Activated T-cell treated with anti-CD3 and anti-CD28 coated beads, Interleukin-2, amount 50 U/mL, for 4 hours (primary cell): Measurements from ENCODE around the gene PITPNM1. TPM values are rescaled to one million over a fixed set of nuclear protein-coding genes. Genes with fewer than 3 reads are reported as not detected.

Source experiments
- ATAC-seq, 2 donors: fragments of 200-7000 bp; cut with Tn5 transposase; one replicate each; pipeline ENCODE4 v1.10.0; 2021
- DNase-seq: peaks from one replicate; pipeline ENCODE4 v3.0.0-alpha.2; 2020
- H3K27me3 Mint-ChIP-seq: one replicate; pipeline ENCODE4 v1.8.0; 2021; ENCODE audit warnings: low read depth, mixed read lengths
- H3K36me3 Mint-ChIP-seq: one replicate; pipeline ENCODE4 v1.8.0; 2022; ENCODE audit warnings: mixed read lengths; ENCODE audit not compliant: insufficient read depth
- H3K4me1 Mint-ChIP-seq: one replicate; pipeline ENCODE4 v1.8.0; 2021; ENCODE audit warnings: low read depth, mixed read lengths
- H3K4me3 Mint-ChIP-seq: one replicate; pipeline ENCODE4 v1.8.0; 2021; ENCODE audit warnings: mild to moderate bottlenecking, moderate library complexity, mixed read lengths
- H3K9me3 Mint-ChIP-seq: one replicate; pipeline ENCODE4 v1.8.0; 2021; ENCODE audit warnings: mixed read lengths
- total RNA-seq, 3 donors: library from RNA; stranded (reverse); gene quantifications; one replicate each; pipeline ENCODE4 v1.2.1, GENCODE V29; 2021

The PITPNM1 gene
- total RNA-seq, 3 donors from 2014 or later, result 88.8 to 118 (median 96.4) TPM

DNA sequence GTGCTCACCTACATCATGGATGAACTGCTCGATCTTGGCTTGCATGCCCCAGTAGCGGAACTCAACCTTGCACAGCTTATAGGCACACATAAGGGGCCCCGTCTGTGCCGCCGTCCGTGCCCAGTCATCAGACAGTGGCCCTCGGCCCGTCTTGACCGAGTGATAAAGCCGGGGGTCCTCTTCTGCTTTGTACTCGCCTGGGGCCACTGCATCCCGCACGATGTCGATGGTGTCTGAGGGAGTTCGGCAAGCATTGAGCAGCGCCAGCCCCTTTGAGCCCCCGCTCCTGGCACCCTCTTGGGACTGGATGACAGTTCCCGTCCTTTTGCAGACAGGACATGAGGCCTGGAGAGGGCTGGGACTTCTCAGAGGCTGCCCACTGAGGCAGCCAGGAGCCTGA lies 3.3 kb downstream of the PITPNM1 start:
- no peak for ATAC-seq
- H3K4me1 Mint-ChIP-seq, result peaks cover 32% of the 10 kb centered on the region

DNA sequence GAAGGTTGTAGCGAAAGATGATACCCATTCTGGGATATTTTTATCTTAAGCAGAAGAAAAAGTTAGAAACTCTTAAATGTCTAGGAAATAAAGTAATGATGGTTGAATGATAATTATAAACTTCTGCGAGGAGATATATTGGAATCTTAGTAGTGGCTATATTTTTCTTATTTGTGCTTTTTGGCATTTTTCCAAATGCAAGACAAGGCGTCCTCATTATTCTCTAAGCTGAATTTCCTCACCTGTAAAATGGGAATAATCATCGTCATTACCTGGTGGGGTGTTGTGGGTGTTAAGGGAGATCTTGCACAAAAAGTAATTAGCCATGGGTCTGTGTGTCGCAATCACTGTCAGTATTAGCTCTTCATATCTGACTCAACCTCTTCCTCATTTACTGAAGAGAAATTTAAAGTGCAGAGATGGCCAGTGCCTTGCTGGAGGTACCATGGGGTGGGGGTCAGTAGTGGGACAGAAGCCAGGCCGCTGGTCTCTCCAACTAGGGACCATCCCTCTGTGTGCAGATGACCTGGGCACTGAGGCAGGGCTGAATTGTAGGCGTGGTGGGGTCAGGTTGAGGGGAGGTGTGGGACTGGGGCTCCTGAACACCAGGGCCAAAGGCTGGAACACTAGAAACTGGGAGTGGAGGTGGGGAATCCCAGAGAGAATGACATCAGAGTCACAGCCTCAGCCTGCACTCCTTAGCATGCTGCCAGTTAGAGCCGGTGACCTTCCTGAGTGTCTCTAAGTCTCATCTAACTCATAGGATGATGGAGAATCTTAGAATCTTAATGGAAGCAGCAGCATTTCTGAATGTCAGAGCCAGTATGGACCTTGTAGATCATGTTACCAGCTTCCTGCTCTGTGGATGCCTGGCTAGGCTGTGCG lies 4.1 kb downstream of the PITPNM1 start:
- ATAC-seq (no peak), DNase-seq (no peak)
- Mint-ChIP-seq H3K4me3 (no peak overlapping the region), H3K9me3 (no peaks in the 10 kb centered on the region), H3K27me3 (no peaks in the 10 kb centered on the region), H3K4me1 (peaks cover 26% of the 10 kb centered on the region), H3K36me3 (peaks cover 14% of the 10 kb centered on the region)

More for the DNA sequence above, 3.3 kb downstream of the PITPNM1 start:
- DNase-seq, result no peak
- H3K4me3 Mint-ChIP-seq, result no peak overlapping the region
- H3K36me3 Mint-ChIP-seq, result peaks cover 14% of the 10 kb centered on the region
- H3K9me3 Mint-ChIP-seq, result no peaks in the 10 kb centered on the region
- no peaks in the 10 kb centered on the region for H3K27me3 Mint-ChIP-seq

DNA sequence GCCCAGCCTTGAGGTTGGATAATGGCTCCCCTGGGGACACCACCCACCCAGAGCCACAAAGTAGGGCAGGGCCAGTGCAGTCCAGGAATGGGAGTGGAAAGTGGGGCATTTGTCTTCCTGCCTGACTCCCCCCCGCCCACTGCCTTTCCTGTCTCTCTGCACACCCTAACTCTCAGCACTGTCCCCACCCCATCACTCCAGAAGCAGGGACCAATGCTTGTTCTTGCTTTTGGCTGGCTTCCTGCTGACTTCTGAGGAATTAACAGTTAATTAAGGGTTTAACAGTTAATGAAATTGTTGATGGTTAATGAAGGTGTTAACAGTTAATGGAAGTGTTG lies 4.7 kb downstream of the PITPNM1 start:
- Mint-ChIP-seq H3K27me3 (no peaks in the 10 kb centered on the region), H3K4me1 (peaks cover 20% of the 10 kb centered on the region), H3K4me3 (no peak overlapping the region), H3K9me3 (no peaks in the 10 kb centered on the region), H3K36me3 (peaks cover 14% of the 10 kb centered on the region)
- DNase-seq (no peak), ATAC-seq (no peak)

DNA sequence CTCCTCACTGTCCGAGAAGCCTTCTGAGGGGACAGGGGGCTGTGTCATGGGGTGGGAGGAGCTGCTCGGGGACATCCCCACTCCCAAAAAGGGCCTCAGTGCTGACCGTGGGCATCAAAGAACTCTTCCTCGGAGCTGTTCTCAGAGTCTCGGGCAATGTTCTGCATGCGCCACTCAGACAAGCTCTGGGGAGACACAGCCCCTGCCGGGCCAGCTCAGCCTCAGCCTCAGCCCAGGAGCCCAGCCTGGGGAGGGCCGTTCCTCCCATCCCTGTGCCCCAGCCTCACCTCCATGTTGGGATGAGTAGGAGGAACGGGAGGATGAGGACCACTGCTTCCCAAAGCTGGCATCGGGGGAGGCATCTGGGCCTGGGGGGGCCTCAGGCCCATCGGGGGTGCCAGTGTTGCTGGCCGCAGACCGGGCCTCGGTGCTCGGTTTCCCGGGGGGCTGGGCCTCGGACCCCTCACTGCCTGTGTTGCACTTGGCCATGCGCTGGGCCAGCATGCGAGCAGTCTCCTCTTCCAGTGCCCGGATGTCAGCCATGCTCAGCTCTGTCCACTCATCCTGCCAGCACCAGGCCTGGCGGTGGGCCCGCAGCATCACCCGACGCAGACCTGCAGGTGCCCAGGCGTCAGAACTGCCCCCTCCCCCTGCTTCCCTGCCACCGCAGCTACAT lies 5.2 kb downstream of the PITPNM1 start:
- Mint-ChIP-seq H3K4me1 (peaks cover 19% of the 10 kb centered on the region), H3K4me3 (no peak overlapping the region), H3K27me3 (no peaks in the 10 kb centered on the region), H3K36me3 (peaks cover 14% of the 10 kb centered on the region), H3K9me3 (no peaks in the 10 kb centered on the region)
- ATAC-seq, result no peak
- no peak for DNase-seq

DNA sequence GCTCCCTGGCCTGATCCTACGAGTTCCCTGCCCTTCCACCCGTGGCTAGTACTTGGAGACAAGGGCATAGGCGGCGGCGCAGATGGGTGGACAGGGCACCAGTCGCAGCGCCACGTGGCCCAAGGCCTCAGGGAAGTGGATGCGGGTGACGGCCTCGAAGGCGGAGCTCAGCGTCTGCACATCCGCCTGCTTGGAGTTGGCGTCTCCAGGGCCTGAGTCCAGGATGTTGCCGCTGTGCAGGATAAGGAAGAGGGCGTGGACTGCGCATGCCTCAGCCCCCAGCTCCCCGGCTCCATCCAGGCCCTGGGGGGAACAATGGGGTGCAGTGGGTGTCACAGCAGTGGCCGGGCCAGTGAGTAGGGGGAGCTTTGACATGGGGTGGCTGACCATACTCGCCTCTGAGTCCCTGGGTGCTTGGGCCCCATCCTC lies 6.6 kb downstream of the PITPNM1 start:
- peaks cover 14% of the 10 kb centered on the region for H3K36me3 Mint-ChIP-seq
- no peak for DNase-seq
- H3K9me3 Mint-ChIP-seq, result no peaks in the 10 kb centered on the region
- no peaks in the 10 kb centered on the region for H3K27me3 Mint-ChIP-seq
- no peak overlapping the region for H3K4me3 Mint-ChIP-seq
- H3K4me1 Mint-ChIP-seq, result peaks cover 18% of the 10 kb centered on the region
- no peak for ATAC-seq

DNA sequence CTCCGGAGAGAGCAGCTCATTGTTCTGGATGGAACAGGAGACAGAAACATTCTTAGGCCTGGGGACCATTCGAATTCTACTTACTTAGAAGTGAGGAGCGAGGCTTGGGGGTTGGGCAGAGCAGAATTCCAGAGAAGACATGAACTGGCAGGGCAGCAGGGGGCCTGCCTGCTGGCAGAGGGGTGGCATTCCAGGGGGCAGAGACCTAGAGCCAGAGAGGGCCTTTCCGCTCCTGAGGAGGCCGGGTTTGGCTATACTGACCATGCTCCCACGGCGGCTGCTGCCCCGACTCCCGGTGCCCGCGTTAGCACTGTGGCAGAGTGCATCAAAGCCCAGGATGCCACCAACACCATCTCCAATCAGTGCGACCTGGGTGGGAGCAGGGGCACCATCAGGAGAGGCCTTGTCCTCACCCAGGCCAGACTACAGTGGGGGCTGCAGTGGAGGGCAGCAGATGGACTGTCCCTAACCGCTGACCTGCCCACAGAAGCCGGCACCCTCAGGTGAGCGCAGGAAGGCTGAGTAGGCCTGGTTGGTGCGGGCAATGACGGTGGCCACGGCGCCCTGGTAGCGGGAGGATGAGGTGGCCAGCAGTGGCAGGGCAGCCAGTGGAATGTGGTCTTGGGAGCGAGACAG lies 7.4 kb downstream of the PITPNM1 start:
- DNase-seq (no peak), ATAC-seq (no peak)
- no peaks in the 10 kb centered on the region for H3K27me3 Mint-ChIP-seq
- H3K4me1 Mint-ChIP-seq, result peaks cover 11% of the 10 kb centered on the region
- H3K9me3 Mint-ChIP-seq, result no peaks in the 10 kb centered on the region
- peaks cover 16% of the 10 kb centered on the region for H3K36me3 Mint-ChIP-seq
- no peak overlapping the region for H3K4me3 Mint-ChIP-seq

DNA sequence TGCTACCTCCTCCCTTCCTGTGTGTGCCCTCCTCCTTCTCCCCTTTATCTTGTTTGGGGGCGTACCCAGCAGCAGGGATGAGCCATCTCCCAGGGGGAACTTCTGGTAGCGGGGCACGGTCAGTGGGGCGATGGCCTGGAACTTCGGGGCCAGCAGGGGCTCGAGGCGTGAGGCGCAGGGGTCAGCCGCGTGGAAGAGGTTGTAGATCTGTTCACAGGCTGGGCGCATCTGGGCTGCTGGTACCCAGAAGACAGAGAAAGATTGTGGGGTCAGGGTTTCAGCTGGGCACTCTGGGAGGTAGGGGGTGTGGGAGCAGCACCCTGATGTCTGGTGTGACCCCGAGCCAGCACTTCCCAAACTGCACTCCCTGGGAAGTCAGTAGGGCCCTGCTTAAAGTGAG lies 9.1 kb downstream of the PITPNM1 start:
- no peaks in the 10 kb centered on the region for H3K9me3 Mint-ChIP-seq
- peaks cover 16% of the 10 kb centered on the region for H3K36me3 Mint-ChIP-seq
- ATAC-seq (no peak), DNase-seq (no peak)
- H3K27me3 Mint-ChIP-seq, result no peaks in the 10 kb centered on the region
- H3K4me3 Mint-ChIP-seq, result no peak overlapping the region
- peaks cover 7% of the 10 kb centered on the region for H3K4me1 Mint-ChIP-seq

DNA sequence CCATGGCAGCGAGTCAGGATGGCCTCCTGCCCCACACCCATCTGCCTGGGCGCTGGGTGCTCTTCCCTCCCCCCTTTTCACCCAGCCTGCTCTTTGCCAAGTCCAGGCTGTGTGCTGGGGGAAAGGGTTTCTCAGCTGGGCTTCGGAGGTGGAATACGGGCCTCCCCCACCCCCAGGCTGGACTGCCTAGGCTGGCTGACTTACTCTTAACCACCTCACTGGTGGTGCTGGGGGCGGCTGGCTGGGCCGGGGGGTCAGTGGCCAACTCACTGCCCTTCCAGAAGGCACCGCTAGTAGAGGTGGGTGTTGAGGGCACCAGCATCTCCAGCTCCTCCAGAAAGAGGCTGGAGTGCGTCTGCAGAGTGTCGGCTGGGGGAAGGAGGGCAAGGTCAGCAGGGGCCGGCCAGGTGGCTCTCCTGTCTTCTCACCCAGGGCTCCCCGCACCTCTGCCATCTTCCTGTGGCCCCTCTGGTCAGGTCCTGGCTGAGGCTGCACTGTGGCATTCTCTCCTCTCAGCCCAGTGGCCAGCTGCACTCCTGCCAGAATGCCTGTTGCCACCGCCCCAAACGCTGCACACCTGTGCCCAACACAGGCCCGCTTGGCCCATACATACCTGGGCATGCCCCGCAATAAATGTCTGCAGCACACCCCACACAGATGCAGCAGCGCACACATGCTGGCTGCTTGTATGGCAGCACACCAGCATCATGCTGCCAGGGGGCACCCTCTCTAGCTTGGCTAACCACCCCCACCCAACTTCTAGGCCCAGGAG lies 9.7 kb downstream of the PITPNM1 start:
- no peak for ATAC-seq
- no peaks in the 10 kb centered on the region for H3K4me1 Mint-ChIP-seq
- no peaks in the 10 kb centered on the region for H3K27me3 Mint-ChIP-seq
- H3K36me3 Mint-ChIP-seq, result peaks cover 11% of the 10 kb centered on the region
- H3K4me3 Mint-ChIP-seq, result no peak overlapping the region
- DNase-seq, result no peak
- H3K9me3 Mint-ChIP-seq, result no peaks in the 10 kb centered on the region

DNA sequence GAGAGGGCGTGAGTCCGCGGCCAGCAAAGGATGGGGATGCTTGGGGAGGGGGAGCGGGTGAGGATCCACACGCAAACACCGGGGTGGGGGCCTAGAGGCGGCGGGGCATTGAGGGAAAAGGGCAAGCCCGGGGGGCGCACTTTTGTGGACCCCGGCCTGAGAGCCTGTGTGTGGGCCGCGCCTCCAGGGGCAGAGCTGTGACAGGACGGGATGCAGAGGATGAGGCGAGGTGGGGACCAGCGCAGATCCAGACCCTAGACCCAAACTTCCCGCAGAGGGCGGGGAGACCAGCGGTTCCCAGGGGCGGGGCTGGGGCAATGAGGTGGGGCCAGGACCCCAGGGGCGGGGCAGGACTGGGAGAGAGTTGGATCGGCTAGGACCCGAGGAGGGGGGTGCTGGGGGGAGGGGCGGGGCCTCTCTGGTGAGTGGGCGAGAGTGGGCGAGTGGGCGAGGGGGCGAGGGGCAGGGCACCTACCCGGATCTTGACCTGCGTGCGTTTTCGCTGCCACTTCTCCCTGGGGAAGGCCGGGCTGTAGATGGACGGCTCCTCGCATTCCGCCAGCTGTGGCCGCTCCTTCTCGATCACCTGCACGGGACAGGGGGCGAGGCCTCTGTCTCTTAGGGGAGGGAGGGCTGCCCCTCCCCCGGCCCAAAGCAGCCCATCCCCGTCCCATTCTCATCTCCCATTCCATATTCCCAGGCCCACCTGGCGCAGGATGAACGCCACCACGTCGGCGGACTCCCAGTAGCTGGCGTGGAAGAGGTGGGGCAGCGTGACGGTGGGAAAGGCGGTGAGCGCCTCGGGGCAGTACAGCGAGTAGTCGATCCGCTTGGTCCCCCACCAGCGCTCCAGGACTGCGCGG lies 10.6 kb downstream of the PITPNM1 start:
- H3K36me3 Mint-ChIP-seq, result peaks cover 14% of the 10 kb centered on the region

DNA sequence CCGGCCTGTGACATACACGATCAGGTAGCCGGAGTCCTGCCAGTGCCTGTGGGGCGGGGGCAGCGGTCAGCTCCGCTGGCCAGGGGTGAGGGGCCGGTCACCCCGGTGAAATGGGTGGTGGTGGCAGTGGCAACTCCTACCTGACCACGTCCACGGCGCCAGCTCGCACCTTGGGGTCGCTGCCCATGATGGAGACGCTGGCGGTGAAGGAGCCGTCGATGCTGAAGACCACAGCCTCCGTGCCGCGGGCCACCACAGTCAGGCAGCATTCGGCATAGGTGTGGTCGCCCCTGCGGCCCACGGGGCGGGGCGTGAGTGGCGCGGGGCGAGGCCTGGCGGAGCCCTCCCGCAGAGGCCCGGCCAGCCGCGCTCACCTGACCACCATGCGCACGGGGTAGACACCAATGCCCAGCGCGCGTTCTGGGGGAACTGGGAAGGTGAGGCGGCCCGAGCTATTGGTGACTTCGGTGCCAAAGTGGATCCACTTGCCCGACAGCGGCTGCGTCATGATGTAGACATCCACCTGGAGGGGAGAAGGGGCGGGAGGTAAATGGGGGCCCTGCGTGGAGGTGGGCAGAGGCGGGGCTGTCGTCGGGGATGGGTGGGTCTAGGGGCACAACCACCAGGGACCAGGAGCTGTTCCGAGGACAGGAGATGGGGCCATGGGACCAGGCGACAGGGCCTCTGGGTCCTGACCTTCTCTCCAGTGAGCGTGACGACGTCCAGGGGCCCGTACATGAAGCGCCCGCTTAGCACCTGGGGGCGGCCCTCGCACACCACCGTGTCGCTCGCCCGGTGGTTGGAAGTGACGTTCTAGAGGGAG lies 11.4 kb downstream of the PITPNM1 start:
- no peak overlapping the region for H3K4me3 Mint-ChIP-seq
- ATAC-seq, result no peak
- no peaks in the 10 kb centered on the region for H3K9me3 Mint-ChIP-seq
- peaks cover 14% of the 10 kb centered on the region for H3K36me3 Mint-ChIP-seq
- no peaks in the 10 kb centered on the region for H3K27me3 Mint-ChIP-seq
- DNase-seq, result no peak
- peaks cover 7% of the 10 kb centered on the region for H3K4me1 Mint-ChIP-seq

More for the DNA sequence above, 10.6 kb downstream of the PITPNM1 start:
- ATAC-seq (no peak), DNase-seq (no peak)
- H3K9me3 Mint-ChIP-seq, result no peaks in the 10 kb centered on the region
- H3K4me3 Mint-ChIP-seq, result no peak overlapping the region
- no peaks in the 10 kb centered on the region for H3K27me3 Mint-ChIP-seq
- H3K4me1 Mint-ChIP-seq, result peaks cover 3% of the 10 kb centered on the region

DNA sequence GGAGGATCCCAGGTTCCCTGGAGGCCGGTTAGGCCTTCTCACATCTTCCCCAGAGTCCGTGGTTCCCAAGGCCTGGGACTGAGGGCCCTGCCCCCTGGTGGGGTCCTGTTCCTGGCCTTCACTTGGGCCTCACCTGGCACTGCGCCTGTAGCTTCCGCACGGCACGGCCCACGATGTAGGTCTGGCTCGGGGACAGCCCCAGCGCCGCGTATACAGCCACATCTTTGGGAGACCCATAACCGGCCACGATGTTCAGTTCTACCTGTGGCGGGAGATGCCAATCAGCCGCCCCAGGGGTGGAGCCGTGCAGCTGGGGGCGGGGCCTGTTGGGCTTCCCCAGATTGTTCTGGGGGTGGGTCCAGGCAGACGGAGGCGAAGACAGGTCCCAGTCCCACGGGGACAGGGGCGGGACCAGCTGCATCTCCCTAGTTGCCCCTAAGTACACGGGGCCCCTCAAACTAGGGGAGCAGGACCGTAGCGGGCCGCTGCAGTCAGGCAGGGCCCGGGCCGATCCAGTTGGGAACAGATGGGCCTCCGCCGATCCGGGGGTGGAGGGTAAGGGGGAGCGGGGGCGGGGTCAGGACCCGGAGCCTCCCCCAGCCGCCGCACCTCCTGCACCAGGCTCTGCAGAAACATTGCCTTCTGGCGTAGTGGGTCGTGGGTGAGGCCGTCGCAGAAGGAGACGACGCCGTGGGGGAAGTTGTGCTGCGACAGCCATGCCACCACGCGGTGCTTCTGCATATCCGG lies 12.2 kb downstream of the PITPNM1 start:
- peaks cover 13% of the 10 kb centered on the region for H3K36me3 Mint-ChIP-seq
- DNase-seq (no peak), ATAC-seq (peak in 1 of 2 donors; percentile 20)
- no peaks in the 10 kb centered on the region for H3K9me3 Mint-ChIP-seq
- peaks cover 15% of the 10 kb centered on the region for H3K4me1 Mint-ChIP-seq
- H3K4me3 Mint-ChIP-seq, result no peak overlapping the region
- H3K27me3 Mint-ChIP-seq, result no peaks in the 10 kb centered on the region

DNA sequence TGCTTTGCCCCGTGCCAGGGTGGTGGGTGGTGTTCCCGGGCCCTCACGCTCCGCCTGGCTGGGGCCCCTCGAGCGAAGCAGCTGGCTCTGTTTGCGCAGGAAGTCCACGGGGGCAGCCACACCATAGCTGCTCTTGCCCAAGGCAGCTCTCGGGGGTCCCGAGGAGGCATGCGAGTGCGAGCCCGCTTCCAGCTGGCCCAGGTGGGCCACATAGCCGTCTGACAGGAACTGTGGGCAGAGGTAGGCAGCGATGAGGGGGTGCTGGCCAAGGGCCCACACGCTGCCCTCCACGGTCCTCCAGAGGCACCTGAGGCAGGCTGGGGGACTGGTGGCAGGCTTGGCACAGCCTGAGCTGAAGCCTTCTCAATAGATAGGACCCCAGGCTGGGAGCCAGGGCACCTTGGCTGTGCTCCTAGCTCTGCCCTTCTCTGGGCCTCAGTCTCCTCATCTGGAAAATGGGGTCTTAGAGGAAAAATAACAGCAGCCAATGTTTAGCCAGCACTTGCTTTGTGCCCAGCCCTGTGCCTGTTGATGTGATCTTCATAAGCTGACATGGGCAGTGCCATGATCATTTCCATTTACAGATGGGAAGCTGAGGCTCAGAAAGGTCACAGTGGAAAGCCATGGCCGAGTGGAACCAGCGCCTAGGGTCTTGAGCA lies 13.0 kb downstream of the PITPNM1 start:
- Mint-ChIP-seq H3K4me3 (no peak overlapping the region), H3K36me3 (peaks cover 18% of the 10 kb centered on the region), H3K9me3 (no peaks in the 10 kb centered on the region), H3K4me1 (peaks cover 23% of the 10 kb centered on the region), H3K27me3 (no peaks in the 10 kb centered on the region)
- ATAC-seq, result no peak
- DNase-seq, result no peak
